LNCAP (cell line): ENCODE results near the gene SUMF1.

ENCODE experiments used
- TF ChIP-seq, protein P1 (sequence below): fragments of 450-650 bp; IDR thresholded peaks from 2 replicates; pipeline ENCODE4 v1.5.1; 2017; ENCODE audit warnings: mild to moderate bottlenecking

SUMF1 gene

DNA sequence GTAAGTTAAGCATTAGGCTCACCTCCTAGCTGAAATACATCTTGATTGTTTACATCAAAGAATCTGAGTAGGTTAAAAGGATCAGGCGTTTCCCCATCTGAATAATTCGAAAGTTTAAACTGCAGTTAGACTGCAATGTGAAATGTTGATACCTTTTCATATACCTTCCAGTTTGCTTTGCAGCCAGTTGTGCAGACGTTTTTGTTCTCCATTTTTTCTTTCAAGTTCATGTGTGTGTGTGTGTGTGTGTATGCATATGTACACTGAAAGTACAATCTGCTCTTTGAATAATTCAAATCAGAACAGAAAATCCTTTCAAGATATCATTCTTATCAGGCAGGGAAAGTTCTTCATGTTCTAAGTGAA, 29.0 kb upstream of the SUMF1 start:
- TF ChIP-seq, protein P1, sequence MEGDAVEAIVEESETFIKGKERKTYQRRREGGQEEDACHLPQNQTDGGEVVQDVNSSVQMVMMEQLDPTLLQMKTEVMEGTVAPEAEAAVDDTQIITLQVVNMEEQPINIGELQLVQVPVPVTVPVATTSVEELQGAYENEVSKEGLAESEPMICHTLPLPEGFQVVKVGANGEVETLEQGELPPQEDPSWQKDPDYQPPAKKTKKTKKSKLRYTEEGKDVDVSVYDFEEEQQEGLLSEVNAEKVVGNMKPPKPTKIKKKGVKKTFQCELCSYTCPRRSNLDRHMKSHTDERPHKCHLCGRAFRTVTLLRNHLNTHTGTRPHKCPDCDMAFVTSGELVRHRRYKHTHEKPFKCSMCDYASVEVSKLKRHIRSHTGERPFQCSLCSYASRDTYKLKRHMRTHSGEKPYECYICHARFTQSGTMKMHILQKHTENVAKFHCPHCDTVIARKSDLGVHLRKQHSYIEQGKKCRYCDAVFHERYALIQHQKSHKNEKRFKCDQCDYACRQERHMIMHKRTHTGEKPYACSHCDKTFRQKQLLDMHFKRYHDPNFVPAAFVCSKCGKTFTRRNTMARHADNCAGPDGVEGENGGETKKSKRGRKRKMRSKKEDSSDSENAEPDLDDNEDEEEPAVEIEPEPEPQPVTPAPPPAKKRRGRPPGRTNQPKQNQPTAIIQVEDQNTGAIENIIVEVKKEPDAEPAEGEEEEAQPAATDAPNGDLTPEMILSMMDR, result no peak

DNA sequence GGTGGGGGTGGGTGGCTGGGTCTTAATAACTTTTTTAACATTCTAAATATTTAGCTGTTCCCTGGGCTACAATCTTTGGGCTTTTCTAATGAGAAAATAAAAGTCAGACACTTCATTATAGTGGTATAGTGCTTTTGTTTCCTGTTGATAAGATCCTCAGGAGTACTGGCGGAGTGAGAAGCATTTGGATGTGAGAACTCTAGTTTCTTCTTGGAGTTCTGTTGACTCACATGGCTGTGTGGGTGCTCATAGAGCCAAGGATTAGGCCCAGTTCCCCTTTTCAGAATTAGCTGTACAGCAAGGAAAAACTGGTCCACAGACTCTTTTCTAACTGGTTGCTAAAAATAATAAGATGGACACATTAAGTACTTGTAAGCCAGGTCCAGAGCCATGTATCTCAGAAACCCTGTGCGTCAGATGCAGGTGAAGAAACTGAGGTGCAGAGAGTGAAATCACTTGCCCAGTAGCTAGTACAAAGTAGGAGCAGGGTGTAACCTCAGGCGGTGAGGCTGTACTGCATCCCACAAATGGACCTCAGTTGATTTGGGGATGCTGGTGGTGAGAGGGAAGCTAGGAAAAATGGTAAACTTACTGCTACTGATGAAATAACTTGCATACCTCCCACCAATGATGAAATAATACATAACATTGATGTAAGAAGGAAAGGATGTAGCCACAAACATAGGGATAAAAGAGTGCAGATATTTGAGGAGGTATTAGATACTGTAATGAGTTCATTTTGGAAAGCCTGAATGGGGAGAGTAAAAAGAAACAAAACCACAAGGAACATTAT, 28.4 kb upstream of the SUMF1 start:
- TF ChIP-seq, protein P1, result no peak

DNA sequence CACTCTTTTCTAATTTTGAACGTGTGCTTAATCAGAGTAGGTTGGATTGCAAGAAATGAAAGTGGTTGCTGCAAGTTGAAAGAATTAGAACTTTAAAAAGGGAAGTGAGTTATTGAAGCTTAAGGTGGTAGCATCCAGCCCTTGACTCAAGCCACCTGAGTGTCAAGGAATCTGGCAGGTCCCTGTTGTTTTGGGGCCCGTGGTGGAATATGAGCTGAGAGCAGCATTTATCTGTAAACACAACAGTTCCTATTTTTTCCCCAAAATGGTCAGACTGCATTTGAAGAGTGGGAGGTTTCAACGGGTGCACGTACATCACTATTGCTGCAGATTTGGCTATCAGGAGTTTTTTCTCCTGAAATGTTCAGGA, 27.8 kb upstream of the SUMF1 start:
- TF ChIP-seq, protein P1, result no peak

DNA sequence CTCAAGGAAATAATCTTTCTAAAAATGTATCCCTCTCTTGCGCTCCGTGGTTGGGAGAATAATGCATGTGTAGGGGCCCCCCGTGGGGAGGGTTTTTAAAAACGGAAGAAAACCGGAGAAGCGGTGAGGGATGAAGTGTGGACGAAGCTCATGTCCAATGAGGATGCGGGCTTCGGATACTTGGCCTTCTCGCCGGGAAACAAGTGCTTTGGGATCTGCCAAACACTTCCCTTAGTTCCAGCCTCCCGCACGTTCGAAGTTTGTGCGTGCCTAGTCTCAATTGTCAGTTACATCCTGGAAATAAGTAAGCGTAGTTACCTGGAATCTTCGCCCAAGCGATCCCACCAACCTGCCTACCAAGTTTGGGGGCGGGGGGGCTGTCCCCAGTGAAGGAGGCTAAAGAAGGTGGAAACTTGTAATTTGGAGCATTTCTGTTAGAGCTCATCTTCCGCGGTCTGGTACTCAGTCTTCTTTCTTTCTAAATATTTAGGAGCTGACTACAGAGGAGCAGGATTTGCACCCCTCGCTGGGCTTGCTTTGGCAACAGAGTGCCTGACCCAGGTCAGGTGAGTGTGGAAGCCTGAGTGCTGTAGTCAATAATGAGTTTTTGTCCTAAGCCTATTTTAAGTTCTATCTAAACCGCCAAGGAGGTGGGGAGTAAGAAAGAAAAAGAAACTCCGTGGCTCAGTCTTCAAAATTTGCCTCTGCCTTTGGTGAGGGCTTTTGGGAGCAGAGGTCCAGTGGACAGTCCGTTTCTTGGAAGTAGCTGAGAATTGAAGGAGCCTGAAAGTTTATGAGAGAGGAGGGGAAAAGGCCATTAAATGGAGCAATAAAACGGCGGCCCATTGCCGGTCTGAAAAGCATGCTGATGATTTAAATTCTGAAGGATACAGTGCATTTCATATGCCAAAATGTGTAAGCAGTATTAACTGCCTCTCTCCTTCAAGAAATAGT, 27.1 kb upstream of the SUMF1 start:
- TF ChIP-seq, protein P1, result no peak

DNA sequence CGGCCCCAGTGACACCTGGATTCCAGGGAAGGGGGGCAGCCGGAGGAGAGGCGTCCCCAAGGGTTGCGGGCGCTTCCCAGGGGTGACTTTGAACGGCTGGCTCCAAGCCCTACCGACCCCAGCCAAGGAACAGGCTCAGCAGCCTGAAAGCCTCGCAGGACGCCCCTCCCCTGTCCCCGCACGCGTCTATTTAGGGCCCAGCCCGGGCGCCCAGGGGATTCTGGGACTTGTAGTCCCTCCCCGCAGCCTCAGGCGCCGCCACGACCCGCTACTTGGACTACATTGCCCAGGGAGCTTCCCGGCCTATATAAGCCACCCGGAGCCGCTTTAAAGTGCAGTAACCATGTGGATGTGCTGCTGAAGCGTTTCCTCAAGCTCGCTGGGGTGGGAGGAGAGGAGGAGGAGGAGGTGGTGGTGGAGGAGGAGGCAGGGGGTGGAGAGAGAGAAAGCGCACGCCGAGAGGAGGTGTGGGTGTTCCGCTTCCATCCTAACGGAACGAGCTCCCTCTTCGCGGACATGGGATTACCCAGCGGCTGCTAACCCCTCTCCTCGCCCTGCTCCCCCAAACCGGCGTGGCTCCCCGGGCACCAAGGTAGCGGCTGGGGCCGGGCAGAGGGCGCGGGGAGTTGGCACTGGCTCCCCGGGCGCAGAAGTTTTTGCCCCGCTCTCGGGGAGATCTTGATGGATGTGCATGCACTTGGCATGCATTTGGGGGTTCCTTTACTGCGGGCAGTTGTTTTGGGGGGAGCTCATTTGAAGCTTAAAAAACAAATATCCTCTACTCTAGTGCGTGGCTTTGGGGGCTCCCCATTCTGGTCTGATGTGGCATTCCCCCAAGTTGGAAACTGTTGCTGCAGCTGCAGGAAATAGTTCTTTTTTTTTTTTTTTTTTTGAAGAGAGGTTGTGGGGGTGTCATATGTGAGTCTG, 26.2 kb upstream of the SUMF1 start, which contains the start of gene ITPR1:
ITPR1 (plus strand) TSS at position 335 of the 927 bp plus-strand sequence. CDS start 23,144 bp downstream, outside the sequence.
- TF ChIP-seq, protein P1, result no peak

DNA sequence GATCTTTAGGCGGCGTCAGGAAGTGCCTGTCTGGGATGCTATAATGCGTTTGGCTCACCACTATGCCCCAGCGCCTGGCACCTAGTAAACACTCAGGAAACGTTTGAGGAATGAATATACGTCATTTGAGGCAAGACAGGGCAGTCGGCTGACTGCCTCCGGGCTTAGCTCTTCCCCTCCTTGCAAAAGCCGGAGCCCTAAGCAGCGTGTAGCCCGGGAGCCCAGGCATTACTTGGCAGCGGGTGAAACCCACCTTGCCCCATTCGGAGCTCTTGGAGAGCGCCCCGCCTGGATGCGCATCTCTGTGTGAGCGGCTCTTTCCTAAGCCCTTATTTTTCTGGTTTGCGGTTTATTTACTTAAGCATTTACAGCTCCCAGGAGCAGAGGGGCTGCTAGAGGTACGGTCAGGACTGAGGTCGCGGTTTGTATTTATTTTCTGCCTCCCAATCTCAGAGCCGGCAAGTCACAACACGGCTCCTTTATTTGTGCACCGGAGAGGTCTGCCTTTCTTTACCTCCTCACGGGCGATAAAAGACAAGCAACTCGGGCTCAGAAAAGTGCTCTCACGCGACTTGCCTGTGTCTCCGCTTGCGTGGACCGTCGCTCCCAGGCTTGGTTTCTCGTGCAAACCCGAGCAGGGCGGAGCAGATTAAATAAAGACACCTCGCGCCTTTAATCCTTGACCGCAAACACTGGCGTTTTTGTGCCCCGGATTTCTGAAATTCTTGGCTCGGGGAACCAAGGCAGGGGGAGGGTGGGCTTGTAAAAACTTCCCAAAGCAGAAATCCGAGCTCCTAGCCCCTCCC, 25.3 kb upstream of the SUMF1 start:
- TF ChIP-seq, protein P1, result peak; percentile 14; the same call in 1 of the 2 replicates
